Measurements from ENCODE around the gene MON1B.

DNA sequence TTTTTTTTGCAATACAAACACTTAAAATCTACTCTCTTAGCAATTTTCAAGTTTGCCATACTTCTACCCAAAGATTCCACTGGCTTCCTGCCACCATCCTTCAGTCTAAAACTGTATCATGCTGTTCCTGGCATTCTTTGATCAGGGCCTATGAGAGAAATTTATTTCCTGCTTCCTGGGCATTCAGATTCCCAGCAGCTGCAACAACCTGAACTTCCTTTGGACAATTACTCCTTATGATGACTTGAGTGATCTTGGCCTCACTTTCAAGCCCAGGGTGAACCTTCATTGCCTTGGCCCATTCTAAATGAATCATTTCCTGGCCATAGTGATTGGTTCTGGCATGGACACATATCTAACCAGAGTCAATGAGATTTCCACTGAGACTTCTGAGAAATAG is 18.0 kb upstream of the MON1B start:
- no peak for TF ChIP-seq POLR2A (IDR thresholded peaks at IDR 0.05)
- TF ChIP-seq, protein P1, sequence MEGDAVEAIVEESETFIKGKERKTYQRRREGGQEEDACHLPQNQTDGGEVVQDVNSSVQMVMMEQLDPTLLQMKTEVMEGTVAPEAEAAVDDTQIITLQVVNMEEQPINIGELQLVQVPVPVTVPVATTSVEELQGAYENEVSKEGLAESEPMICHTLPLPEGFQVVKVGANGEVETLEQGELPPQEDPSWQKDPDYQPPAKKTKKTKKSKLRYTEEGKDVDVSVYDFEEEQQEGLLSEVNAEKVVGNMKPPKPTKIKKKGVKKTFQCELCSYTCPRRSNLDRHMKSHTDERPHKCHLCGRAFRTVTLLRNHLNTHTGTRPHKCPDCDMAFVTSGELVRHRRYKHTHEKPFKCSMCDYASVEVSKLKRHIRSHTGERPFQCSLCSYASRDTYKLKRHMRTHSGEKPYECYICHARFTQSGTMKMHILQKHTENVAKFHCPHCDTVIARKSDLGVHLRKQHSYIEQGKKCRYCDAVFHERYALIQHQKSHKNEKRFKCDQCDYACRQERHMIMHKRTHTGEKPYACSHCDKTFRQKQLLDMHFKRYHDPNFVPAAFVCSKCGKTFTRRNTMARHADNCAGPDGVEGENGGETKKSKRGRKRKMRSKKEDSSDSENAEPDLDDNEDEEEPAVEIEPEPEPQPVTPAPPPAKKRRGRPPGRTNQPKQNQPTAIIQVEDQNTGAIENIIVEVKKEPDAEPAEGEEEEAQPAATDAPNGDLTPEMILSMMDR (IDR thresholded peaks at IDR 0.05) = no peak
